NCI-H2227 (cell line): ENCODE data around the gene STPG4.

Experiments used
- DNase-seq: peaks from one replicate; lab custom pipeline; 2025; ENCODE audit not compliant: unreplicated experiment; lab: John Stamatoyannopoulos, UW

Gene STPG4

DNA sequence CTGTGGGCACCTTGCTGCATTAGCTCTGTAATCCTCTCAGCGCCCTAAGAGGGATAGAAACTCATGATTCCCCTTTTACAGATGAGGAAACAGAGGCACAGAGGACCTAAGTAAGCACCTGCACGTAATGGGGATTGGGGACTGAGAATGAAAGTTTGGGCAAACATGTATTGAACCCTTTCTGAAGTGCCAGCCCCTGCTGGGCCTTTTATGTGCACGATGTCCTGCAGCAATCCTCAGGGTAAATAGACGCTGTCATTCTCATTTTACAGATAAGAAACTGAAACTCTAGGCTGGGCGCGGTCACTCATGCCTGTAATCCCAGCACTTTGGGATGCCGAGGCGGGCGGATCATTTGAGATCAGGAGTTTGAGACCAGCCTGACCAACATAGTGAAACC, 117.4 kb downstream of the STPG4 start:
- no peak for DNase-seq
